ENCODE data around the gene NTPCR. TPM values are rescaled to one million over a fixed set of nuclear protein-coding genes. Genes with fewer than 3 reads are reported as not detected.

Gene NTPCR
- total RNA-seq, 1 experiment from 2014 or later, result 49.1 TPM

- Mint-ChIP-seq H3K27me3 (ENCODE audit: insufficient read depth, unreplicated experiment) (no peaks in the 10 kb centered on the region), H3K4me1 (ENCODE audit: low read depth, unreplicated experiment) (peaks cover 40% of the 10 kb centered on the region), H3K4me3 (ENCODE audit: unreplicated experiment) (peak overlapping the region; percentile 54), H3K36me3 (ENCODE audit: insufficient read depth, unreplicated experiment) (no peaks in the 10 kb centered on the region), H3K9me3 (ENCODE audit: unreplicated experiment) (no peaks in the 10 kb centered on the region), H3K27ac (ENCODE audit: unreplicated experiment) (no peak overlapping the region)
- no peaks in the 10 kb centered on the region for H3K9me3 ChIP-seq
- ChIA-PET CTCF (interaction anchor here (0.6 kb wide), 1 partner anchor 162 kb away, joined by 3 read pairs; no protein-coding TSS in a partner anchor), POLR2A (no interaction called here)
- peaks cover 52% of the 10 kb centered on the region for H3K4me1 ChIP-seq
- H3K27me3 ChIP-seq (replicated peaks; ENCODE audit: control insufficient read depth, insufficient read depth, low read length), result no peaks in the 10 kb centered on the region
- intact Hi-C loops (cut with micrococcal nuclease; ENCODE audit: unreplicated experiment), result loop anchor here (1.0 to 2.0 kb wide), 2 partner anchors 48 to 73 kb away; partner anchors contain the start of gene NTPCR
- H3K36me3 ChIP-seq (ENCODE audit: control insufficient read depth, insufficient read depth, low read length), result no peaks in the 10 kb centered on the region
- DNase-seq, result peak; percentile 26 to 43
- no peak overlapping the region for H3K4me3 ChIP-seq (ENCODE audit: low read depth, low read length)
- no peak for TF ChIP-seq CTCF (IDR thresholded peaks at IDR 0.05; ENCODE audit: insufficient read depth in 1 of 2, low read depth in 1 of 2, low read length in 1 of 2, severe bottlenecking in 1 of 2, unreplicated experiment in 1 of 2)
- no TSS peak for BruUV-seq (replicated peaks)
Observed at GRCh38 chr1:232902774-232903350, 47.5 kb upstream of the NTPCR start.

DNA sequence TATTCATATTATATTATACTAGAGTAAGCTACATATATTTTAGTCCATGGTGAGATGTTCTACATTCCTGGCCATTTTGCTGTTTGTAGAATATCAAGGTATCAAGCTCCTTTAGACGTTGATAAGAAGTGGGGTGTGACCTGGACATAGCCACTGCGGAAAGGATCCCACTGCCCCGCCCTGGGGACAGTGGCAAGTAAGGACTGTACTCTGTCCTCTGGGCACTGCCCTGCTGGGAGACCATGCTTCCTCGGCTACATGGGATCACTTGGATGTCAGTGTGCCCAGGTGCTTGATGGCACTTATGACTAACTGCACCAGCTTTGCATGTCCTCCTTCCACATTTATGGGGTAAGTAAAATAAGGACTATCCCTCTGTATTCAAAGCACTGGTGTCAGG is 46.3 kb upstream of the NTPCR start:
- no TSS peak for BruUV-seq (replicated peaks)
- no peak for DNase-seq
- Mint-ChIP-seq H3K27ac (ENCODE audit: unreplicated experiment) (no peak overlapping the region), H3K27me3 (ENCODE audit: insufficient read depth, unreplicated experiment) (no peaks in the 10 kb centered on the region), H3K9me3 (ENCODE audit: unreplicated experiment) (no peaks in the 10 kb centered on the region), H3K36me3 (ENCODE audit: insufficient read depth, unreplicated experiment) (no peaks in the 10 kb centered on the region), H3K4me1 (ENCODE audit: low read depth, unreplicated experiment) (peaks cover 40% of the 10 kb centered on the region), H3K4me3 (ENCODE audit: unreplicated experiment) (no peak overlapping the region)
- no peak for TF ChIP-seq CTCF (IDR thresholded peaks at IDR 0.05; ENCODE audit: insufficient read depth in 1 of 2, low read depth in 1 of 2, low read length in 1 of 2, severe bottlenecking in 1 of 2, unreplicated experiment in 1 of 2)
- Histone ChIP-seq H3K27me3 (replicated peaks; ENCODE audit: control insufficient read depth, insufficient read depth, low read length) (no peaks in the 10 kb centered on the region), H3K36me3 (ENCODE audit: control insufficient read depth, insufficient read depth, low read length) (no peaks in the 10 kb centered on the region), H3K9me3 (no peaks in the 10 kb centered on the region), H3K4me1 (peaks cover 52% of the 10 kb centered on the region), H3K4me3 (ENCODE audit: low read depth, low read length) (no peak overlapping the region)
- CTCF ChIA-PET, result no interaction called here
- POLR2A ChIA-PET, result no interaction called here
- intact Hi-C loops (cut with micrococcal nuclease; ENCODE audit: unreplicated experiment), result no loop called here

- no peaks in the 10 kb centered on the region for H3K36me3 ChIP-seq (ENCODE audit: control insufficient read depth, insufficient read depth, low read length)
- peak overlapping the region; percentile 69 for H3K27ac Mint-ChIP-seq (ENCODE audit: unreplicated experiment)
- H3K9me3 Mint-ChIP-seq (ENCODE audit: unreplicated experiment), result no peaks in the 10 kb centered on the region
- no peak for DNase-seq
- H3K4me1 ChIP-seq, result peaks cover 50% of the 10 kb centered on the region
- H3K4me3 Mint-ChIP-seq (ENCODE audit: unreplicated experiment), result no peak overlapping the region
- intact Hi-C loops (cut with micrococcal nuclease; ENCODE audit: unreplicated experiment), result no loop called here
- no peaks in the 10 kb centered on the region for H3K9me3 ChIP-seq
- no TSS peak for BruUV-seq (replicated peaks)
- CTCF ChIA-PET, result no interaction called here
- H3K36me3 Mint-ChIP-seq (ENCODE audit: insufficient read depth, unreplicated experiment), result no peaks in the 10 kb centered on the region
- no peak for TF ChIP-seq CTCF (IDR thresholded peaks at IDR 0.05; ENCODE audit: insufficient read depth in 1 of 2, low read depth in 1 of 2, low read length in 1 of 2, severe bottlenecking in 1 of 2, unreplicated experiment in 1 of 2)
- H3K4me3 ChIP-seq (ENCODE audit: low read depth, low read length), result no peak overlapping the region
- H3K4me1 Mint-ChIP-seq (ENCODE audit: low read depth, unreplicated experiment), result peaks cover 40% of the 10 kb centered on the region
- H3K27me3 ChIP-seq (replicated peaks; ENCODE audit: control insufficient read depth, insufficient read depth, low read length), result no peaks in the 10 kb centered on the region
- POLR2A ChIA-PET, result no interaction called here
- no peaks in the 10 kb centered on the region for H3K27me3 Mint-ChIP-seq (ENCODE audit: insufficient read depth, unreplicated experiment)
Observed at GRCh38 chr1:232904566-232904965, 45.8 kb upstream of the NTPCR start.
